WTC11 (cell line): ENCODE measurements around the gene NUMBL.

Source experiments
- IRF2 ChIP-seq: sonication (generic); formaldehyde crosslinking; IDR thresholded peaks from 2 replicates; pipeline ENCODE4 v1.8.0; 2022; ENCODE audit warnings: low read depth, missing genetic modification reagents, borderline replicate concordance
- RORB ChIP-seq: fragments of 250-450 bp; sonication (Bioruptor Pico); IDR thresholded peaks from 2 replicates; pipeline ENCODE4 v1.9.0; 2021; ENCODE audit warnings: mild to moderate bottlenecking
- ZNF219 ChIP-seq: sonication (generic); formaldehyde crosslinking; IDR thresholded peaks from 2 replicates; pipeline ENCODE4 v1.8.0; 2023; ENCODE audit warnings: missing genetic modification reagents, mild to moderate bottlenecking, borderline replicate concordance
- TF ChIP-seq, protein P1 (sequence below): fragments of 200-600 bp; IDR thresholded peaks from 2 replicates; pipeline ENCODE4 v1.8.0; 2022; ENCODE audit warnings: antibody characterized with exemption
- TF ChIP-seq, protein P2 (sequence below): sonication (generic); formaldehyde crosslinking; IDR thresholded peaks from 2 replicates; pipeline ENCODE4 v1.8.1; 2022; ENCODE audit warnings: low read depth, missing genetic modification reagents, borderline replicate concordance

DNA sequence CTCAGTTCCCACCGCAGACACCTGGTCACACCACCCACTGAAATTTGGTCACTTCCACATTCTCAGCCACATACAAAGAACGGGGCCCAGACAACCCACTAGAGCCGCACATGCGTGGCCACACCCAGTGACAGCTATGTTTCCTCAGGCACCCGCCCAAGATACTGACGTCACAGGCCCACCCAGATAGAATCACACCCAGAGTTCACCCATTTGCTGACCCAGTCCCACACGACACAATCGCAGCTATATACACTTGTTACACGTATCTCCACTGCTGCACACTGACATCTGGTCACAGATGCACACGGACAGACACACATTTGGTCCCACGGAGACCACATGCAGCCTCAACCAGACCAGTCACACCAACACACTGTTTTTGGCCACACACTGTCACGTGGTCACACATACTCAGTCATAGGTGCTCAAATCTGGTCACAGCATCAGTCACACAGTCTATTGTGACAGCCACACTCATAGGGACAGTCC is 2.9 kb downstream of the NUMBL start:
- TF ChIP-seq, protein P1, sequence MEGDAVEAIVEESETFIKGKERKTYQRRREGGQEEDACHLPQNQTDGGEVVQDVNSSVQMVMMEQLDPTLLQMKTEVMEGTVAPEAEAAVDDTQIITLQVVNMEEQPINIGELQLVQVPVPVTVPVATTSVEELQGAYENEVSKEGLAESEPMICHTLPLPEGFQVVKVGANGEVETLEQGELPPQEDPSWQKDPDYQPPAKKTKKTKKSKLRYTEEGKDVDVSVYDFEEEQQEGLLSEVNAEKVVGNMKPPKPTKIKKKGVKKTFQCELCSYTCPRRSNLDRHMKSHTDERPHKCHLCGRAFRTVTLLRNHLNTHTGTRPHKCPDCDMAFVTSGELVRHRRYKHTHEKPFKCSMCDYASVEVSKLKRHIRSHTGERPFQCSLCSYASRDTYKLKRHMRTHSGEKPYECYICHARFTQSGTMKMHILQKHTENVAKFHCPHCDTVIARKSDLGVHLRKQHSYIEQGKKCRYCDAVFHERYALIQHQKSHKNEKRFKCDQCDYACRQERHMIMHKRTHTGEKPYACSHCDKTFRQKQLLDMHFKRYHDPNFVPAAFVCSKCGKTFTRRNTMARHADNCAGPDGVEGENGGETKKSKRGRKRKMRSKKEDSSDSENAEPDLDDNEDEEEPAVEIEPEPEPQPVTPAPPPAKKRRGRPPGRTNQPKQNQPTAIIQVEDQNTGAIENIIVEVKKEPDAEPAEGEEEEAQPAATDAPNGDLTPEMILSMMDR, result no peak
- TF ChIP-seq IRF2 (CRISPR knock-in tag) (no peak), RORB (CRISPR knock-in tag) (no peak), ZNF219 (CRISPR knock-in tag) (no peak)
- TF ChIP-seq, protein P2, sequence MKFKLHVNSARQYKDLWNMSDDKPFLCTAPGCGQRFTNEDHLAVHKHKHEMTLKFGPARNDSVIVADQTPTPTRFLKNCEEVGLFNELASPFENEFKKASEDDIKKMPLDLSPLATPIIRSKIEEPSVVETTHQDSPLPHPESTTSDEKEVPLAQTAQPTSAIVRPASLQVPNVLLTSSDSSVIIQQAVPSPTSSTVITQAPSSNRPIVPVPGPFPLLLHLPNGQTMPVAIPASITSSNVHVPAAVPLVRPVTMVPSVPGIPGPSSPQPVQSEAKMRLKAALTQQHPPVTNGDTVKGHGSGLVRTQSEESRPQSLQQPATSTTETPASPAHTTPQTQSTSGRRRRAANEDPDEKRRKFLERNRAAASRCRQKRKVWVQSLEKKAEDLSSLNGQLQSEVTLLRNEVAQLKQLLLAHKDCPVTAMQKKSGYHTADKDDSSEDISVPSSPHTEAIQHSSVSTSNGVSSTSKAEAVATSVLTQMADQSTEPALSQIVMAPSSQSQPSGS (CRISPR knock-in tag), result no peak
